Endothelial cell of umbilical vein (primary cell): Measurements from ENCODE around the gene EFNA4.

ENCODE experiments used
- CTCF ChIP-seq, 2 donors: IDR thresholded peaks; 1 replicate in 1 of 2; 2 replicates in 1 of 2; pipeline ENCODE4 v1.5.1; 2011; ENCODE audit warnings: low read length in 2 of 2, mild to moderate bottlenecking in 2 of 2, moderate library complexity in 2 of 2, control low read depth in 1 of 2, inconsistent platforms in 1 of 2, low read depth in 1 of 2; ENCODE audit not compliant: insufficient read depth in 1 of 2; ENCODE audit errors: extremely low read depth in 1 of 2
- EZH2 ChIP-seq: IDR thresholded peaks from 2 replicates; pipeline ENCODE4 v1.6.1; 2012; ENCODE audit warnings: borderline replicate concordance, low read depth, mild to moderate bottlenecking, moderate library complexity, low read length, inconsistent platforms; ENCODE audit not compliant: severe bottlenecking
- JUN ChIP-seq: IDR thresholded peaks from 2 replicates; pipeline ENCODE4 v1.6.1; 2011; ENCODE audit warnings: borderline replicate concordance, low read depth; ENCODE audit not compliant: insufficient read length, insufficient read depth
- MAX ChIP-seq: IDR thresholded peaks from 2 replicates; pipeline ENCODE4 v1.6.1; 2011; ENCODE audit not compliant: insufficient read depth, insufficient read length
- MYC ChIP-seq: IDR thresholded peaks from one replicate; pipeline ENCODE4 v1.6.1; 2011; ENCODE audit warnings: mild to moderate bottlenecking, low read depth, low read length
- POLR2A ChIP-seq: IDR thresholded peaks from 2 replicates; pipeline ENCODE4 v1.6.1; 2012; ENCODE audit warnings: low read depth, mild to moderate bottlenecking, control low read depth, low read length
- POLR2AphosphoS5 ChIP-seq: IDR thresholded peaks from 2 replicates; pipeline ENCODE4 v1.6.1; 2012; ENCODE audit warnings: low read depth, mild to moderate bottlenecking, control low read depth, low read length, moderate library complexity; ENCODE audit not compliant: insufficient read depth

GRCh38 chr1:155103325-155103724 is 39.8 kb downstream of the EFNA4 start:
- TF ChIP-seq MYC = no peak
- TF ChIP-seq CTCF (IDR thresholded peaks at IDR 0.05; ENCODE audit: extremely low read depth in 1 of 2, insufficient read depth in 1 of 2, low read depth in 1 of 2, low read length in 2 of 2) = no peak
- TF ChIP-seq EZH2 = no peak
- no peak for TF ChIP-seq POLR2A
- TF ChIP-seq POLR2AphosphoS5 = no peak
- TF ChIP-seq JUN = no peak
- no peak for TF ChIP-seq MAX
